ENCODE measurements around the gene ZDHHC17.

DNA sequence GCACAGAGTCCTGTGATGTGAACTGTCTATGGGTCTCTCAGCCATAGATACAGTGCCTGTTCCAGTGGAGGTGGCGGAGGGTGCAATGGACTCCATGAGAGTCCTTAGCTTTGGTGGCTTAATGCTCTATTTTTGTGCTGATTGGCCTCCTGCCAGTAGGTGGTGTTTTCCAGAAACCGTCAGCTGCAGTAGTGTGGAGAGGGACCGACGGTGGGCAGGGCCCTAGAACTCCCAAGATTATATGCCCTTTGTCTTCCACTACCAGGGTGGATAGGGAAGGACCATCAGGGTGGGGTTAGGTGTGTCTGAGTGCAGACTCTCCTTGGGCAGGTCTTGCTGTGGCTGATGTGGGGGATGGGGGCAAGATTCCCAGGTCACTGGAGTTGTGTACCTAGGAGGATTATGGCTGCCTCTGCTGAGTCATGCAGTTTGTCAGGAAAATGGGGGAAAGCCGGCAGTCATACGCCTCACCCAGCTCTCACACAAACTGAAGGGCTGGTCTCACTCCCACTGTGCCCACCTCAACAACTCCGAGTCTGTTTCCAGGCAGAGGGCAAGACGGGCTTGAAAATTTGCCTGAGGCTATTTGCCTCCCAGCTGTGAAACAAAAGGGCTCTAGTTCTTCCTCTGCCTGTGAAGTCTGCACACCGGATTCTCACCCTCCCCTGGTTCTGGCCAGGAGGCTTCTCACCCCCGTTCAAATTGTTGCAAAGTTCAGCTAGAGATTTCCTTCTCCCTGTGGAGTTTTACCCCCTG is 24.9 kb upstream of the ZDHHC17 start:
- TF ChIP-seq, protein P1, sequence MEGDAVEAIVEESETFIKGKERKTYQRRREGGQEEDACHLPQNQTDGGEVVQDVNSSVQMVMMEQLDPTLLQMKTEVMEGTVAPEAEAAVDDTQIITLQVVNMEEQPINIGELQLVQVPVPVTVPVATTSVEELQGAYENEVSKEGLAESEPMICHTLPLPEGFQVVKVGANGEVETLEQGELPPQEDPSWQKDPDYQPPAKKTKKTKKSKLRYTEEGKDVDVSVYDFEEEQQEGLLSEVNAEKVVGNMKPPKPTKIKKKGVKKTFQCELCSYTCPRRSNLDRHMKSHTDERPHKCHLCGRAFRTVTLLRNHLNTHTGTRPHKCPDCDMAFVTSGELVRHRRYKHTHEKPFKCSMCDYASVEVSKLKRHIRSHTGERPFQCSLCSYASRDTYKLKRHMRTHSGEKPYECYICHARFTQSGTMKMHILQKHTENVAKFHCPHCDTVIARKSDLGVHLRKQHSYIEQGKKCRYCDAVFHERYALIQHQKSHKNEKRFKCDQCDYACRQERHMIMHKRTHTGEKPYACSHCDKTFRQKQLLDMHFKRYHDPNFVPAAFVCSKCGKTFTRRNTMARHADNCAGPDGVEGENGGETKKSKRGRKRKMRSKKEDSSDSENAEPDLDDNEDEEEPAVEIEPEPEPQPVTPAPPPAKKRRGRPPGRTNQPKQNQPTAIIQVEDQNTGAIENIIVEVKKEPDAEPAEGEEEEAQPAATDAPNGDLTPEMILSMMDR (IDR thresholded peaks at IDR 0.05; ENCODE audit: poor library complexity) = no peak
- no peak for TF ChIP-seq EZH2phosphoT487 (IDR thresholded peaks at IDR 0.05; ENCODE audit: low read depth, severe bottlenecking, unreplicated experiment)
- no peak for TF ChIP-seq EZH2 (IDR thresholded peaks at IDR 0.05; ENCODE audit: borderline replicate concordance)

Data from hepatocyte (in vitro differentiated cells).